B cell (primary cell): Measurements from ENCODE around the gene NHSL2. TPM values are rescaled to one million over a fixed set of nuclear protein-coding genes. Genes with fewer than 3 reads are reported as not detected.

ENCODE experiments used
- ATAC-seq: fragments of 200-7000 bp; cut with Tn5 transposase; one replicate; pipeline ENCODE4 v1.10.0; 2021; ENCODE audit warnings: low read depth, mild to moderate bottlenecking, moderate number of reproducible peaks, moderate library complexity
- CTCF ChIA-PET: fragments of 350-600 bp; sonication (Branson Sonifier 250); formaldehyde crosslinking; loops from one replicate; lab custom pipeline; 2021; ENCODE audit warnings: antibody characterized with exemption, inconsistent platforms; lab: Charles Lee
- POLR2A ChIA-PET: fragments of 350-600 bp; sonication (Branson Sonifier 250); formaldehyde crosslinking; loops from one replicate; lab custom pipeline; 2021; ENCODE audit warnings: antibody characterized with exemption; lab: Charles Lee
- DNase-seq: peaks from one replicate; pipeline ENCODE4 v3.0.0; 2013
- H2AFZ ChIP-seq: 2 replicates; pipeline ENCODE4 v1.6.1; 2012; ENCODE audit warnings: mild to moderate bottlenecking, low read depth, low read length; ENCODE audit not compliant: insufficient read depth, poor library complexity, severe bottlenecking
- H3K27ac ChIP-seq, 2 donors: 1 replicate in 1 of 2; 2 replicates in 1 of 2; pipeline ENCODE4 v1.5.1; 2012 to 2013; ENCODE audit warnings: low read length in 2 of 2, mild to moderate bottlenecking in 2 of 2, moderate library complexity in 1 of 2
- H3K27me3 ChIP-seq, 4 experiments: fragments of 200-600 bp in 1 of 4; sonication (generic) in 1 of 4; replicated peaks in 1 of 4; 1 replicate in 2 of 4; 2 replicates in 2 of 4; pipeline versions ENCODE4 v1.6.1 to v1.7.0; 2013 to 2016; ENCODE audit warnings: low read length in 3 of 4, mild to moderate bottlenecking in 2 of 4, mixed read lengths in 1 of 4, moderate library complexity in 1 of 4; ENCODE audit not compliant: insufficient read depth in 4 of 4, control insufficient read depth in 3 of 4; ENCODE audit errors: control extremely low read depth in 1 of 4
- H3K36me3 ChIP-seq, 2 experiments: replicated peaks in 1 of 2; 1 replicate in 1 of 2; 2 replicates in 1 of 2; pipeline versions ENCODE4 v1.6.1 to v1.7.1; 2013; ENCODE audit warnings: low read length in 1 of 2; ENCODE audit not compliant: insufficient read depth in 2 of 2, control insufficient read depth in 1 of 2; ENCODE audit errors: control extremely low read depth in 1 of 2, extremely low read depth in 1 of 2
- H3K4me1 ChIP-seq, 2 donors: fragments of 200-600 bp in 1 of 2; sonication (generic) in 1 of 2; 1 replicate in 1 of 2; 2 replicates in 1 of 2; pipeline versions ENCODE4 v1.5.1 to v1.6.1; 2013 to 2017; ENCODE audit warnings: low read length in 2 of 2; ENCODE audit not compliant: control insufficient read depth in 2 of 2, insufficient read depth in 2 of 2
- H3K4me2 ChIP-seq: replicated peaks from 2 replicates; pipeline ENCODE3; 2012; ENCODE audit warnings: mild to moderate bottlenecking, low read depth, low read length; ENCODE audit not compliant: poor library complexity, severe bottlenecking
- H3K4me3 ChIP-seq, 5 experiments: fragments of 200-600 bp in 1 of 5; sonication (generic) in 1 of 5; 1 replicate in 3 of 5; 2 replicates in 2 of 5; pipeline versions ENCODE4 v1.5.1 to v1.7.0; 2011 to 2016; ENCODE audit warnings: low read length in 4 of 5, mild to moderate bottlenecking in 4 of 5, low read depth in 2 of 5, control low read depth in 1 of 5, moderate library complexity in 1 of 5; ENCODE audit not compliant: insufficient read depth in 1 of 5; ENCODE audit errors: control extremely low read depth in 1 of 5, extremely low read depth in 1 of 5
- H3K79me2 ChIP-seq: fragments of 200-600 bp; sonication (generic); one replicate; pipeline ENCODE4 v1.6.0; 2016; ENCODE audit warnings: low read length; ENCODE audit not compliant: control insufficient read depth, insufficient read depth
- H3K9ac ChIP-seq: fragments of 200-600 bp; sonication (generic); 2 replicates; pipeline ENCODE4 v1.6.1; 2017; ENCODE audit warnings: mild to moderate bottlenecking, low read length, moderate library complexity
- H3K9me3 ChIP-seq, 3 donors: one replicate each; pipeline versions ENCODE4 v1.6.1 to v1.7.1; 2013; ENCODE audit warnings: low read length in 2 of 3; ENCODE audit not compliant: control insufficient read depth in 2 of 3, insufficient read depth in 1 of 3; ENCODE audit errors: control extremely low read depth in 1 of 3
- H4K20me1 ChIP-seq: 2 replicates; pipeline ENCODE4 v1.6.0; 2012; ENCODE audit warnings: mild to moderate bottlenecking, low read length; ENCODE audit not compliant: insufficient read depth, control insufficient read depth, poor library complexity, severe bottlenecking
- H3K27ac Mint-ChIP-seq: one replicate; pipeline ENCODE4 v1.8.0; 2021; ENCODE audit warnings: mixed read lengths
- H3K27me3 Mint-ChIP-seq: one replicate; pipeline ENCODE4 v1.8.0; 2021; ENCODE audit warnings: mixed read lengths
- H3K4me1 Mint-ChIP-seq: one replicate; pipeline ENCODE4 v1.8.0; 2021; ENCODE audit warnings: mixed read lengths
- H3K4me3 Mint-ChIP-seq: one replicate; pipeline ENCODE4 v1.8.0; 2021; ENCODE audit warnings: mixed read lengths
- H3K9me3 Mint-ChIP-seq: one replicate; pipeline ENCODE4 v1.8.0; 2022; ENCODE audit warnings: mixed read lengths; ENCODE audit not compliant: insufficient read depth
- CTCF ChIP-seq: fragments of 200-600 bp; IDR thresholded peaks from one replicate; pipeline ENCODE4 v1.8.0; 2022; ENCODE audit warnings: antibody characterized with exemption, mild to moderate bottlenecking
- EZH2 ChIP-seq: IDR thresholded peaks from 2 replicates; pipeline ENCODE4 v1.6.1; 2012; ENCODE audit warnings: borderline replicate concordance, low read depth, mild to moderate bottlenecking, moderate library complexity, low read length; ENCODE audit not compliant: insufficient read depth, poor library complexity, severe bottlenecking
- WGBS: methylation state at CpG from one replicate; pipeline ENCODE4 v1.1.5; 2013; ENCODE audit warnings: missing lambda C conversion rate; ENCODE audit not compliant: insufficient coverage; 5-methylcytosine and 5-hydroxymethylcytosine counted together
- intact Hi-C: fragments of 100-400 bp; cut with micrococcal nuclease; formaldehyde crosslinking; loops from one replicate; pipeline ENCODE4 v1.10.0; 2022
- polyA plus RNA-seq: library from polyadenylated mRNA; depleted of rRNA; stranded (reverse); fragments of >200 nt; gene quantifications from 2 replicates; pipeline ENCODE4 v1.2.3, GENCODE V29; 2012
- total RNA-seq, 2 donors: library from RNA; stranded (reverse); fragments of 120-200 nt in 1 of 2; gene quantifications; 1 replicate in 1 of 2; 2 replicates in 1 of 2; pipeline versions ENCODE4 v1.2.3 to v1.2.4, GENCODE V29; 2013 to 2022

The NHSL2 gene
- total and polyA plus RNA-seq, 2 donors (not counting 1 experiment from before 2014, with no cell fraction given), result 0.16 to 1.7 TPM

- Histone ChIP-seq H3K4me1 (no peaks in the 10 kb centered on the region), H3K9me3 (no peaks in the 10 kb centered on the region), H3K27me3 (no peaks in the 10 kb centered on the region), H4K20me1 (no peaks in the 10 kb centered on the region), H3K9ac (no peak overlapping the region), H3K27ac (no peak overlapping the region), H2AFZ (no peak overlapping the region), H3K4me3 (no peak overlapping the region), H3K4me2 (no peak overlapping the region), H3K79me2 (no peaks in the 10 kb centered on the region), H3K36me3 (no peaks in the 10 kb centered on the region)
- H3K27ac Mint-ChIP-seq, result no peak overlapping the region
- ChIA-PET CTCF (no interaction called here), POLR2A (no interaction called here)
- H3K4me1 Mint-ChIP-seq, result no peaks in the 10 kb centered on the region
- no peak for TF ChIP-seq EZH2
- TF ChIP-seq CTCF, result no peak
- no peak overlapping the region for H3K4me3 Mint-ChIP-seq
- no peak for ATAC-seq
- no peaks in the 10 kb centered on the region for H3K9me3 Mint-ChIP-seq
- intact Hi-C loops, result no loop called here
- WGBS, result no CpG with 5 or more reads among the region's 7 CpGs
- peaks cover 2% of the 10 kb centered on the region for H3K27me3 Mint-ChIP-seq
- DNase-seq, result no peak
These were observed 16.4 kb downstream of the NHSL2 start for GRCh38 chrX:71927040-71927439.

GRCh38 chrX:71928856-71929255, 18.2 kb downstream of the NHSL2 start:
- no peak overlapping the region for H3K4me3 Mint-ChIP-seq
- no peaks in the 10 kb centered on the region for H3K9me3 Mint-ChIP-seq
- Histone ChIP-seq H3K27ac (no peak overlapping the region), H3K79me2 (no peaks in the 10 kb centered on the region), H3K27me3 (no peaks in the 10 kb centered on the region), H2AFZ (no peak overlapping the region), H3K9ac (no peak overlapping the region), H3K9me3 (no peaks in the 10 kb centered on the region), H4K20me1 (no peaks in the 10 kb centered on the region), H3K36me3 (no peaks in the 10 kb centered on the region), H3K4me2 (no peak overlapping the region), H3K4me1 (no peaks in the 10 kb centered on the region), H3K4me3 (no peak overlapping the region)
- H3K27ac Mint-ChIP-seq, result no peak overlapping the region
- WGBS, result no CpG with 5 or more reads among the region's 2 CpGs
- H3K27me3 Mint-ChIP-seq, result peaks cover 7% of the 10 kb centered on the region
- POLR2A ChIA-PET, result no interaction called here
- intact Hi-C loops, result no loop called here
- no peak for TF ChIP-seq CTCF
- TF ChIP-seq EZH2, result no peak
- DNase-seq, result no peak
- ATAC-seq, result no peak
- H3K4me1 Mint-ChIP-seq, result no peaks in the 10 kb centered on the region
- CTCF ChIA-PET, result no interaction called here
